ENCODE measurements around the gene FGGY.

GRCh38 chr1:59704716-59705115 lies 407.8 kb downstream of the FGGY start:
- no peak for TF ChIP-seq EZH2 (IDR thresholded peaks at IDR 0.05; ENCODE audit: borderline replicate concordance, low read length)
- TF ChIP-seq CTCF (conservative IDR thresholded peaks at IDR 0.05 in 1 of 2, IDR thresholded peaks at IDR 0.05 in 1 of 2; ENCODE audit: extremely low read depth in 1 of 2, insufficient read depth in 1 of 2, low read depth in 1 of 2, low read length in 2 of 2), result no peak
